ENCODE results near the gene KCNE2. TPM values are rescaled to one million over a fixed set of nuclear protein-coding genes. Genes with fewer than 3 reads are reported as not detected.

The KCNE2 gene
- total and polyA plus RNA-seq, 2 experiments from 2014 or later, result 0.33 TPM; not detected in 1

Other genes starting within 250 kb of the KCNE2 start
- 15.5 and 18.3 TPM in 2 replicates for gene SMIM11, start 11.5 kb downstream of the KCNE2 start, total RNA-seq (2014; rRNA removed; shearing (Covaris generic))
- gene SMIM11, start 11.5 kb downstream of the KCNE2 start, polyA plus RNA-seq (2016; fragmentation: Nextera tagmentation; extraction: Ambion mirVana), result 6.8 and 8.8 TPM in 2 replicates
- not detected in 2 replicates for gene SMIM34, start 59.9 kb downstream of the KCNE2 start, total RNA-seq (2014; rRNA removed; shearing (Covaris generic))
- not detected in 2 replicates for gene SMIM34, start 59.9 kb downstream of the KCNE2 start, polyA plus RNA-seq (2016; fragmentation: Nextera tagmentation; extraction: Ambion mirVana)
- 0.43 TPM in 1 of 2 replicates, not detected in the other for gene KCNE1, start 148.2 kb downstream of the KCNE2 start, total RNA-seq (2014; rRNA removed; shearing (Covaris generic))
- gene KCNE1, start 148.2 kb downstream of the KCNE2 start, polyA plus RNA-seq (2016; fragmentation: Nextera tagmentation; extraction: Ambion mirVana), result not detected in 2 replicates